ENCODE measurements around the gene PDE1C.

The PDE1C gene

DNA sequence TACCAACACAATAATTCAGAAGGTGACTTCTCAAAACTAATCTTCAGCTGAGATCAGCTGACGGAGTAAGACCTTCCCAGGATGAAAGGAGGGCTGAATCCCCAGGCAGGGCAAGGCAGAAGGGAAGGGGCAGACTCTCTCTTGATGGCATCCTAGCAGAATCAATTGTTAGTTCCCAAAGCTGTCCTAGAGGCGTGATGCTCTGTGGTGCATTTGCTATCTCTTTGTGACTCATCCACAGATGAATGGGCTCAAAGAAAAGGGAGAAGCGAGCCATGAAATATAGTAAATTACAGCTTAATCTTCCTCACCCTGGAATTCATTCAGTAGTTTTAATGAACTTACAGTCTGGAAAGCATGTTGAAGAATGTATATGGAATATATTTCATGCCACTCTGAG lies 37.2 kb downstream of the PDE1C start:
- no peak for TF ChIP-seq ZFX (IDR thresholded peaks at IDR 0.05)
- TF ChIP-seq, protein P1, sequence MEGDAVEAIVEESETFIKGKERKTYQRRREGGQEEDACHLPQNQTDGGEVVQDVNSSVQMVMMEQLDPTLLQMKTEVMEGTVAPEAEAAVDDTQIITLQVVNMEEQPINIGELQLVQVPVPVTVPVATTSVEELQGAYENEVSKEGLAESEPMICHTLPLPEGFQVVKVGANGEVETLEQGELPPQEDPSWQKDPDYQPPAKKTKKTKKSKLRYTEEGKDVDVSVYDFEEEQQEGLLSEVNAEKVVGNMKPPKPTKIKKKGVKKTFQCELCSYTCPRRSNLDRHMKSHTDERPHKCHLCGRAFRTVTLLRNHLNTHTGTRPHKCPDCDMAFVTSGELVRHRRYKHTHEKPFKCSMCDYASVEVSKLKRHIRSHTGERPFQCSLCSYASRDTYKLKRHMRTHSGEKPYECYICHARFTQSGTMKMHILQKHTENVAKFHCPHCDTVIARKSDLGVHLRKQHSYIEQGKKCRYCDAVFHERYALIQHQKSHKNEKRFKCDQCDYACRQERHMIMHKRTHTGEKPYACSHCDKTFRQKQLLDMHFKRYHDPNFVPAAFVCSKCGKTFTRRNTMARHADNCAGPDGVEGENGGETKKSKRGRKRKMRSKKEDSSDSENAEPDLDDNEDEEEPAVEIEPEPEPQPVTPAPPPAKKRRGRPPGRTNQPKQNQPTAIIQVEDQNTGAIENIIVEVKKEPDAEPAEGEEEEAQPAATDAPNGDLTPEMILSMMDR (conservative IDR thresholded peaks at IDR 0.05), result no peak
- H3K27ac ChIP-seq, result no peak overlapping the region

DNA sequence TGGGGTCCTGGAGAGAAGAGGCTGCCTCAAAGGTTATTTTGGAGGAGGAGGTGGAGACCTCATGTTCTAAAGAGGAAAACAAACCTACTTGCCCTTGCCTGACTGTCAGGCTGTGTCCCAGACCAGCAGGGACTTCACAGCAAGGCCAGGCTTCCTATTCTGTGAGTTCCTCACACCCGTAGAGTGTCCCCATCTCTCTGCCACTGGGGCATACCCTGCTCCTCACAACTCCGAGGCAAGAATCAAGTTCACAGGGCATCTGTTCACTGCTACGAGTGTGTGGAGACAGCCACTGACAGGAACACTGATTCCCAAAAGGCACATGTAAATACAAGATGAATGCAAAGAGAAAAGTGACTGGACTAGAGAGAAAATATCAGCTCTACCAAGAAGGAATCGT lies 38.0 kb downstream of the PDE1C start:
- H3K27ac ChIP-seq, result no peak overlapping the region
- no peak for TF ChIP-seq ZFX (IDR thresholded peaks at IDR 0.05)
- TF ChIP-seq, protein P1 (conservative IDR thresholded peaks at IDR 0.05), result no peak

DNA sequence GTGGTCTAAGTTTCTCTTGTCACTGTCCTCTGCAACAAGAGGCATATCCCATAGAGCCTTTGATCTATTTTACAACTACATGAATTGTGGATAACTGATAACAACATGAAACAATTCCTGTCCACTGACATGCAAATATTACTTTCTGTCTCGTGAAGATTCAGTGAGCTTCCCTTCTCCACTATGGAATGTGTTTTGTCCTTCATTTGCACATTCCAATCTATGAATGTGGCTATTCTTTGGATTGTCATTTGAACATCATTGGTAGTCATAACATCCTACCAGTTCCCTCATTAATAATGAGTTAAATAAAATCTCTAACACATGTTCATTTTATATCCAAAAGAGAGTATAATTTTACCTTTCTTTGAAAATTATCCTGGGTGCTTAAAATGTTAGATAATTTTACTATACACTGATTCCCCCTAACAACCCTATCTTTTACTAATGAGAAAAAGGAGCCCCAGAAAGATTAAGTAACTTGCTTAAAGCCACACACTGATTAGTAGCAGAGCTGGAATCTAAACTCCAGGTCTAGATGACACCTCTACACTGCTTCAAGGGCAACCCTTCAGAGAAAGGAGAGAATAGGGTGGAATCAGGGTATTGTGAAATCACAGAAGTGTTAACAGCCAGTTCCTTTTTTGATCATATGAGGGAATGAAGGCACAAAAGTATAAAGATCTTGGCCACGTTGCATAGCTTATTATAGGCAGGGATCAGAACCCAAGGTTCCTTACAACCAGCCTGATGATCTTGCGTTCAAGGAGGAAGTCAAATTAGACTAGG lies 39.1 kb downstream of the PDE1C start:
- TF ChIP-seq ZFX (IDR thresholded peaks at IDR 0.05), result no peak
- TF ChIP-seq, protein P1 (conservative IDR thresholded peaks at IDR 0.05), result no peak
- no peak overlapping the region for H3K27ac ChIP-seq

DNA sequence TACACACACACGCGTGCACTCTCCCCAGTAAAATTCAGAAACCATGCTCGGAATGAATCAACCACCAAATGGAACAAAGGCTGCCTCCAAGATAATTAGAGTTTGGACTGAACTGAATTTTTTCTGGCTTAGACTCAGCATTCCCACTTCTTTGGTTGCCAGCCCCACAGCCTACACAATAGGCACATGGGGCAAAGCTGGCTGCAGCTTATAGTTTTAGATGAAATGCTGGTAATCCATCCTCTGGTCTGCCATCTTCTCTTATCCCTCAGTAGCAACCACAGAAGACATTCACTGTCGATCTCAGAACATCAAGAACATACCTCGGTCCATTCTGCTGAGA lies 44.2 kb downstream of the PDE1C start:
- no peak overlapping the region for H3K27ac ChIP-seq
- TF ChIP-seq, protein P1 (conservative IDR thresholded peaks at IDR 0.05), result no peak
- no peak for TF ChIP-seq ZFX (IDR thresholded peaks at IDR 0.05)

DNA sequence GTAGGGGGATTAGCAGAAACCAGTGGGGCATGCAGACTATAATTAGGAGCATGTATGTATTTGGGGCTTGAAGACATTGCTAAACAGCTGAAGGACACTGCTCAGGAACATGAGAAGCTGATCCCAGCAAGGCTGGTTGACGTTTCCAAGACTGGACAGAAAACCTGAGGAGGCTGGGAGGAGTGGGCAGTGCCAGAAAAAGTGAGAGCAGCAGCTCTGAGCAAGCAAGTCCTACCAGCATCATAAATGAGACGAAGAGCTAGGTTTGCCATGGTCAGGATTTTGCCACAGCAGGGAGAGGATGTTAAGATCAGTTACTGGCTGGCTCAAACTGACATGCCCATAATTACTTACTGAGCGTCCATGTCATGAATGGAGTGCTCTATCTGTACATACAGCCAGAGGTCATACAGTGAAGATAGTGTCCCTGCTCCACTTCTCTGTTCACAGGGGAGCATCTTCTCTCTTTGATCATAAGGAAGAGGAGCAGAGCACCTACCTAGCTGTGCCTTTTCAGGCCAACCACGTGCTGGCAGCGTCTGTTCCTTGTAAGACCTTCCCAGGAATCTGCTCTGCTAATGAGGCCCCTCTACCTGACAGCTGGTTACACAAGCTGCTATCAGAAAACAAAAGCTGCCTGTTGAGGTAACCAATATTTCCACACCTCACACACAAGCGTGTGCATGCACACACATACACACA lies 44.7 kb downstream of the PDE1C start:
- TF ChIP-seq ZFX (IDR thresholded peaks at IDR 0.05), result no peak
- TF ChIP-seq, protein P1 (conservative IDR thresholded peaks at IDR 0.05), result no peak
- no peak overlapping the region for H3K27ac ChIP-seq

DNA sequence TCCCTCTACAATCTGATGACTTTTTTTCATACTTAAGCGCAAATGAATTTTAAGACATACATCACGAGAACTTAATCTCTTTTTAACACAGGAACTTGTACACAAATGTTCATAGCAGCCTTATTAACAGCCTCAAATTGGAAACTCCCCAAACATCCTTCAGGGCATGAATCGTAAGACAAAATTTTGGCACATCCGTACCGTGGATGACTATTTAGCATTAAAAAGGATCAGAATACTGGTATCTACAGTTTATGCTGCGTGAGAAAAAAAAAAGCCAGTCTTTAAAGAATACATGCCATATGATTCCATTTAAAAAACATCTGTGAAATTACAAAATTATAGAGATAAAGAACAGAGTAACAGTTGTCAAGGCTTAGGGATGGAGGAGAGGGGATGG lies 46.8 kb downstream of the PDE1C start:
- no peak overlapping the region for H3K27ac ChIP-seq
- no peak for TF ChIP-seq ZFX (IDR thresholded peaks at IDR 0.05)
- TF ChIP-seq, protein P1 (conservative IDR thresholded peaks at IDR 0.05), result no peak

DNA sequence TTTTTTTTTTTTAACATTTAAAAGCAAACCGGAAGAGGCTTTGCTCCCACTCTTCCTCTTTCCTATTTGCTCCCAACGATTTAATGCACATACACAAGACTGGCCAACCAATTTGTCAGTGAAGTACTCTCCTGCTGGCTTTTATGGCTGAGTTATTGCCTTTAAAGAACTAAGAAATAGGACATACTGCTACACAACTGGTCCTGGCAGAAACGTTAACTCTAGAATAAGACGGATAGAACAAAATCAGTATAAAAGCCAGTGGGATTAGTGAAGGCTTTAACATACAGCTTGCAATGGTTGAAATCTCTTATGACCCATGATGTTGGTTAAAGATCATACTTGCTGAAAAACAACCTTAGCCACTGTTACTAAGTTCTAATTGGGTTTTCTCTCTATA lies 47.2 kb downstream of the PDE1C start:
- TF ChIP-seq ZFX (IDR thresholded peaks at IDR 0.05), result no peak
- TF ChIP-seq, protein P1 (conservative IDR thresholded peaks at IDR 0.05), result no peak
- no peak overlapping the region for H3K27ac ChIP-seq
